ENCODE data around the gene NOL3.

- TF ChIP-seq CTCF (conservative IDR thresholded peaks at IDR 0.05; ENCODE audit: low read length) (no peak), EZH2phosphoT487 (IDR thresholded peaks at IDR 0.05; ENCODE audit: borderline replicate concordance) (no peak)
Measured at GRCh38 chr16:67213197-67214019, 43.1 kb downstream of the NOL3 start.
